GM21619 (cell line): ENCODE results near the gene PRKCB.

ENCODE experiments used
- ATAC-seq: cut with Tn5 transposase; IDR thresholded peaks from one replicate; pipeline ENCODE4 v1.9.1; 2021; ENCODE audit not compliant: unreplicated experiment

Gene PRKCB

GRCh38 chr16:24118126-24118821 is 282.5 kb downstream of the PRKCB start:
- ATAC-seq, result no peak

GRCh38 chr16:24119807-24120206 is 284.0 kb downstream of the PRKCB start:
- ATAC-seq, result no peak

GRCh38 chr16:24123275-24123674 is 287.5 kb downstream of the PRKCB start:
- ATAC-seq, result no peak

- no peak for ATAC-seq
Measured at GRCh38 chr16:24124291-24124690, 288.5 kb downstream of the PRKCB start.

- ATAC-seq, result no peak
Measured at GRCh38 chr16:24125214-24125613, 289.4 kb downstream of the PRKCB start.

GRCh38 chr16:24129412-24129918 is 293.7 kb downstream of the PRKCB start:
- ATAC-seq, result no peak

GRCh38 chr16:24130494-24131085 is 294.8 kb downstream of the PRKCB start:
- ATAC-seq, result no peak

- ATAC-seq, result no peak
Measured at GRCh38 chr16:24131294-24131693, 295.5 kb downstream of the PRKCB start.

- ATAC-seq, result no peak
Measured at GRCh38 chr16:24132048-24132796, 296.4 kb downstream of the PRKCB start.

GRCh38 chr16:24132797-24133155 is 297.0 kb downstream of the PRKCB start:
- no peak for ATAC-seq

GRCh38 chr16:24135624-24136565 is 300.1 kb downstream of the PRKCB start:
- no peak for ATAC-seq

GRCh38 chr16:24138024-24138423 is 302.2 kb downstream of the PRKCB start:
- ATAC-seq, result no peak

- ATAC-seq, result no peak
Measured at GRCh38 chr16:24138575-24138974, 302.8 kb downstream of the PRKCB start.

- ATAC-seq, result no peak
Measured at GRCh38 chr16:24139282-24139681, 303.5 kb downstream of the PRKCB start.

- ATAC-seq, result no peak
Measured at GRCh38 chr16:24140730-24141129, 304.9 kb downstream of the PRKCB start.

- no peak for ATAC-seq
Measured at GRCh38 chr16:24141466-24141865, 305.7 kb downstream of the PRKCB start.

GRCh38 chr16:24141917-24142316 is 306.1 kb downstream of the PRKCB start:
- ATAC-seq, result no peak

- no peak for ATAC-seq
Measured at GRCh38 chr16:24145927-24146326, 310.1 kb downstream of the PRKCB start.

GRCh38 chr16:24146518-24146917 is 310.7 kb downstream of the PRKCB start:
- ATAC-seq, result no peak

GRCh38 chr16:24149102-24149501 is 313.3 kb downstream of the PRKCB start:
- ATAC-seq, result no peak

- ATAC-seq, result no peak
Measured at GRCh38 chr16:24150282-24150681, 314.5 kb downstream of the PRKCB start.
